GM19324 (cell line): ENCODE measurements around the gene FOXD4L5.
"Not testable (repeated sequence)": the region's sequence is repeated elsewhere in the genome, so short reads cannot be mapped to it uniquely, and the experiment has no call there.

Experiments
- ATAC-seq: cut with Tn5 transposase; IDR thresholded peaks from one replicate; pipeline ENCODE4 v1.9.1; 2021; ENCODE audit warnings: mild to moderate bottlenecking, moderate library complexity; ENCODE audit not compliant: unreplicated experiment, low FRiP score

The FOXD4L5 gene

GRCh38 chr9:65285109-65285508 lies at the start of gene FOXD4L5:
Gene FOXD4L5 (minus strand): TSS chr9:65285209. CDS start chr9:65284377, 832 bp downstream.
- not testable (repeated sequence) for ATAC-seq

- not testable (repeated sequence) for ATAC-seq
Measured at GRCh38 chr9:65283943-65284342, 1.1 kb downstream of the FOXD4L5 start.

GRCh38 chr9:65282976-65283375 lies 2.0 kb downstream of the FOXD4L5 start:
- ATAC-seq, result not testable (repeated sequence)
